ENCODE data around the gene TFF1.

Gene TFF1

GRCh38 chr21:42343963-42344510, 22.3 kb downstream of the TFF1 start:
- Histone ChIP-seq H3K9me3 (ENCODE audit: control insufficient read depth, low read length) (no peaks in the 10 kb centered on the region), H3K4me1 (ENCODE audit: control insufficient read depth, insufficient read depth, low read length) (peaks cover 6% of the 10 kb centered on the region), H3K4me3 (ENCODE audit: low read length) (no peak overlapping the region), H3K9ac (ENCODE audit: low read length) (no peak overlapping the region), H3K27me3 (ENCODE audit: control insufficient read depth, insufficient read depth, low read length) (no peaks in the 10 kb centered on the region), H3K36me3 (ENCODE audit: control insufficient read depth, insufficient read depth, low read length) (no peaks in the 10 kb centered on the region)

- Histone ChIP-seq H3K36me3 (ENCODE audit: control insufficient read depth, insufficient read depth, low read length) (no peaks in the 10 kb centered on the region), H3K4me3 (ENCODE audit: low read length) (no peak overlapping the region), H3K4me1 (ENCODE audit: control insufficient read depth, insufficient read depth, low read length) (peaks cover 11% of the 10 kb centered on the region), H3K9ac (ENCODE audit: low read length) (no peak overlapping the region), H3K27me3 (ENCODE audit: control insufficient read depth, insufficient read depth, low read length) (no peaks in the 10 kb centered on the region), H3K9me3 (ENCODE audit: control insufficient read depth, low read length) (no peaks in the 10 kb centered on the region)
Observed at GRCh38 chr21:42343556-42343955, 22.8 kb downstream of the TFF1 start.

GRCh38 chr21:42343101-42343500, 23.2 kb downstream of the TFF1 start:
- Histone ChIP-seq H3K4me1 (ENCODE audit: control insufficient read depth, insufficient read depth, low read length) (peaks cover 16% of the 10 kb centered on the region), H3K4me3 (ENCODE audit: low read length) (no peak overlapping the region), H3K9ac (ENCODE audit: low read length) (no peak overlapping the region), H3K36me3 (ENCODE audit: control insufficient read depth, insufficient read depth, low read length) (no peaks in the 10 kb centered on the region), H3K9me3 (ENCODE audit: control insufficient read depth, low read length) (no peaks in the 10 kb centered on the region), H3K27me3 (ENCODE audit: control insufficient read depth, insufficient read depth, low read length) (no peaks in the 10 kb centered on the region)

- Histone ChIP-seq H3K9me3 (ENCODE audit: control insufficient read depth, low read length) (no peaks in the 10 kb centered on the region), H3K4me3 (ENCODE audit: low read length) (no peak overlapping the region), H3K4me1 (ENCODE audit: control insufficient read depth, insufficient read depth, low read length) (peaks cover 20% of the 10 kb centered on the region), H3K36me3 (ENCODE audit: control insufficient read depth, insufficient read depth, low read length) (no peaks in the 10 kb centered on the region), H3K9ac (ENCODE audit: low read length) (no peak overlapping the region), H3K27me3 (ENCODE audit: control insufficient read depth, insufficient read depth, low read length) (no peaks in the 10 kb centered on the region)
Observed at GRCh38 chr21:42341776-42342542, 24.4 kb downstream of the TFF1 start.

GRCh38 chr21:42340187-42341050, 25.9 kb downstream of the TFF1 start:
- H3K27me3 ChIP-seq (ENCODE audit: control insufficient read depth, insufficient read depth, low read length), result no peaks in the 10 kb centered on the region
- H3K9me3 ChIP-seq (ENCODE audit: control insufficient read depth, low read length), result no peaks in the 10 kb centered on the region
- H3K9ac ChIP-seq (ENCODE audit: low read length), result no peak overlapping the region
- no peak overlapping the region for H3K4me3 ChIP-seq (ENCODE audit: low read length)
- peaks cover 13% of the 10 kb centered on the region for H3K4me1 ChIP-seq (ENCODE audit: control insufficient read depth, insufficient read depth, low read length)
- H3K36me3 ChIP-seq (ENCODE audit: control insufficient read depth, insufficient read depth, low read length), result no peaks in the 10 kb centered on the region

- no peaks in the 10 kb centered on the region for H3K27me3 ChIP-seq (ENCODE audit: control insufficient read depth, insufficient read depth, low read length)
- peak overlapping the region; percentile 55 for H3K9ac ChIP-seq (ENCODE audit: low read length)
- no peaks in the 10 kb centered on the region for H3K9me3 ChIP-seq (ENCODE audit: control insufficient read depth, low read length)
- H3K36me3 ChIP-seq (ENCODE audit: control insufficient read depth, insufficient read depth, low read length), result no peaks in the 10 kb centered on the region
- peaks cover 13% of the 10 kb centered on the region for H3K4me1 ChIP-seq (ENCODE audit: control insufficient read depth, insufficient read depth, low read length)
- no peak overlapping the region for H3K4me3 ChIP-seq (ENCODE audit: low read length)
Observed at GRCh38 chr21:42338729-42339715, 27.3 kb downstream of the TFF1 start.

GRCh38 chr21:42337830-42338728, 28.3 kb downstream of the TFF1 start:
- Histone ChIP-seq H3K4me1 (ENCODE audit: control insufficient read depth, insufficient read depth, low read length) (peaks cover 13% of the 10 kb centered on the region), H3K4me3 (ENCODE audit: low read length) (peak overlapping the region; percentile 1), H3K9me3 (ENCODE audit: control insufficient read depth, low read length) (no peaks in the 10 kb centered on the region), H3K36me3 (ENCODE audit: control insufficient read depth, insufficient read depth, low read length) (no peaks in the 10 kb centered on the region), H3K27me3 (ENCODE audit: control insufficient read depth, insufficient read depth, low read length) (no peaks in the 10 kb centered on the region), H3K9ac (ENCODE audit: low read length) (peak overlapping the region; percentile 55)

GRCh38 chr21:42337276-42337675, 29.1 kb downstream of the TFF1 start:
- Histone ChIP-seq H3K4me1 (ENCODE audit: control insufficient read depth, insufficient read depth, low read length) (peaks cover 13% of the 10 kb centered on the region), H3K36me3 (ENCODE audit: control insufficient read depth, insufficient read depth, low read length) (no peaks in the 10 kb centered on the region), H3K9me3 (ENCODE audit: control insufficient read depth, low read length) (no peaks in the 10 kb centered on the region), H3K4me3 (ENCODE audit: low read length) (no peak overlapping the region), H3K27me3 (ENCODE audit: control insufficient read depth, insufficient read depth, low read length) (no peaks in the 10 kb centered on the region), H3K9ac (ENCODE audit: low read length) (no peak overlapping the region)

- Histone ChIP-seq H3K4me3 (ENCODE audit: low read length) (no peak overlapping the region), H3K9ac (ENCODE audit: low read length) (no peak overlapping the region), H3K9me3 (ENCODE audit: control insufficient read depth, low read length) (peaks cover 6% of the 10 kb centered on the region), H3K27me3 (ENCODE audit: control insufficient read depth, insufficient read depth, low read length) (no peaks in the 10 kb centered on the region), H3K36me3 (ENCODE audit: control insufficient read depth, insufficient read depth, low read length) (no peaks in the 10 kb centered on the region), H3K4me1 (ENCODE audit: control insufficient read depth, insufficient read depth, low read length) (peaks cover 18% of the 10 kb centered on the region)
Observed at GRCh38 chr21:42336054-42336453, 30.3 kb downstream of the TFF1 start.

- peaks cover 6% of the 10 kb centered on the region for H3K9me3 ChIP-seq (ENCODE audit: control insufficient read depth, low read length)
- H3K4me3 ChIP-seq (ENCODE audit: low read length), result no peak overlapping the region
- H3K9ac ChIP-seq (ENCODE audit: low read length), result no peak overlapping the region
- H3K36me3 ChIP-seq (ENCODE audit: control insufficient read depth, insufficient read depth, low read length), result no peaks in the 10 kb centered on the region
- no peaks in the 10 kb centered on the region for H3K27me3 ChIP-seq (ENCODE audit: control insufficient read depth, insufficient read depth, low read length)
- H3K4me1 ChIP-seq (ENCODE audit: control insufficient read depth, insufficient read depth, low read length), result peaks cover 19% of the 10 kb centered on the region
Observed at GRCh38 chr21:42332557-42333317, 33.6 kb downstream of the TFF1 start.
